Progenitor cell of endocrine pancreas (in vitro differentiated cells): ENCODE measurements around the gene KIF20B. TPM values are rescaled to one million over a fixed set of nuclear protein-coding genes. Genes with fewer than 3 reads are reported as not detected.

Experiments
- DNase-seq: peaks from one replicate; pipeline ENCODE4 v3.0.0; 2021; ENCODE audit warnings: low spot score; ENCODE audit not compliant: unreplicated experiment
- H3K27ac Mint-ChIP-seq: 2 replicates; pipeline ENCODE4 v1.8.0; 2021; ENCODE audit warnings: mild to moderate bottlenecking, moderate library complexity, mixed read lengths
- H3K27me3 Mint-ChIP-seq: 2 replicates; pipeline ENCODE4 v1.8.0; 2021; ENCODE audit warnings: mixed read lengths
- H3K36me3 Mint-ChIP-seq: 2 replicates; pipeline ENCODE4 v1.8.0; 2022; ENCODE audit warnings: mixed read lengths; ENCODE audit not compliant: insufficient read depth
- H3K4me1 Mint-ChIP-seq: 2 replicates; pipeline ENCODE4 v1.8.0; 2021; ENCODE audit warnings: low read depth, mixed read lengths
- H3K4me3 Mint-ChIP-seq: 2 replicates; pipeline ENCODE4 v1.8.0; 2021; ENCODE audit warnings: low read depth, mild to moderate bottlenecking, moderate library complexity, mixed read lengths
- H3K9me3 Mint-ChIP-seq: 2 replicates; pipeline ENCODE4 v1.8.0; 2021; ENCODE audit warnings: low read depth, mixed read lengths
- total RNA-seq: library from RNA; stranded (reverse); gene quantifications from 2 replicates; pipeline ENCODE4 v1.2.1, GENCODE V29; 2021
- TF ChIP-seq, protein P1 (sequence below): fragments of 200-600 bp; sonication (generic); IDR thresholded peaks from one replicate; pipeline ENCODE4 v1.5.0; 2021; ENCODE audit warnings: antibody characterized with exemption, mild to moderate bottlenecking; ENCODE audit not compliant: unreplicated experiment

The KIF20B gene
- total RNA-seq, 1 donor from 2014 or later, result 27.0 TPM

DNA sequence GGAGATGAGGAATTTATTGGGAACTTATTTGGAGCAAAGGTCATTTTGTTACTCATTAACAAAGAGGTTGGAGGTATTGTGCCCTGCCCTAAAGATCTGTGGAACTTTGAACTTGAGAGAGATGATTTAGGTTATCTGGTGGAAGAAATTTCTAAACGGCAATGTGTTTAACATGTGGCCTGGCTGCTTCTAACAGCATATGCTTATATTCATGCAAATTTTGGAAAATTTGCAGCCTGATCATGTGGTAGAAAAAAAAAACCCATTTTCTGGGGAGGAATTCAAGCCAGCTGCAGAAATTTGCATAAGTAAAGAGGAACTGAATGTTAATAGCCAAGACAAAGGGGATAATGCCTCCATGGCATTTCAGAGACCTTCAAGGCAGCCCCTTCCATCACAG, 45.7 kb upstream of the KIF20B start:
- Mint-ChIP-seq H3K36me3 (no peaks in the 10 kb centered on the region), H3K27ac (no peak overlapping the region), H3K4me3 (no peak overlapping the region), H3K9me3 (peaks cover 6% of the 10 kb centered on the region), H3K27me3 (no peaks in the 10 kb centered on the region), H3K4me1 (no peaks in the 10 kb centered on the region)
- DNase-seq, result no peak
- TF ChIP-seq, protein P1, sequence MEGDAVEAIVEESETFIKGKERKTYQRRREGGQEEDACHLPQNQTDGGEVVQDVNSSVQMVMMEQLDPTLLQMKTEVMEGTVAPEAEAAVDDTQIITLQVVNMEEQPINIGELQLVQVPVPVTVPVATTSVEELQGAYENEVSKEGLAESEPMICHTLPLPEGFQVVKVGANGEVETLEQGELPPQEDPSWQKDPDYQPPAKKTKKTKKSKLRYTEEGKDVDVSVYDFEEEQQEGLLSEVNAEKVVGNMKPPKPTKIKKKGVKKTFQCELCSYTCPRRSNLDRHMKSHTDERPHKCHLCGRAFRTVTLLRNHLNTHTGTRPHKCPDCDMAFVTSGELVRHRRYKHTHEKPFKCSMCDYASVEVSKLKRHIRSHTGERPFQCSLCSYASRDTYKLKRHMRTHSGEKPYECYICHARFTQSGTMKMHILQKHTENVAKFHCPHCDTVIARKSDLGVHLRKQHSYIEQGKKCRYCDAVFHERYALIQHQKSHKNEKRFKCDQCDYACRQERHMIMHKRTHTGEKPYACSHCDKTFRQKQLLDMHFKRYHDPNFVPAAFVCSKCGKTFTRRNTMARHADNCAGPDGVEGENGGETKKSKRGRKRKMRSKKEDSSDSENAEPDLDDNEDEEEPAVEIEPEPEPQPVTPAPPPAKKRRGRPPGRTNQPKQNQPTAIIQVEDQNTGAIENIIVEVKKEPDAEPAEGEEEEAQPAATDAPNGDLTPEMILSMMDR, result no peak

DNA sequence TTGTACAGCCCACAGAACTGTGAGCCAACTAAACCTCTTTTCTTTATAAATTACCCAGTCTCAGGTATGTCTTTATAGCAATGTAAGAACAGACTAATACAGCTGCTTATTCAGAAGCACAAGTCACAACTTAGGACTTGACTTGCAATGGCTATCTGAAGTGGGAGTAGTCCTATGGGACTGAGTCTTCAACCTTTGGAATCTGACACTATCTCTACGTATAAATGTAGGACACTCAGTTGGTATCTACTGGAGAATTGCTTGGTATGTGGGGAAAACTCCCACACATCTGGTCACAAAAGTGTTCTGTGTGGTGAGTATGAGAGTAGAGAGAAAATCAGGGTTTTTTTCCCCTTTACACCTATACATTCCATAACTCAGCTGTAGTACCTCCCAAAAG, 44.1 kb upstream of the KIF20B start:
- no peaks in the 10 kb centered on the region for H3K27me3 Mint-ChIP-seq
- H3K4me3 Mint-ChIP-seq, result no peak overlapping the region
- H3K9me3 Mint-ChIP-seq, result peaks cover 6% of the 10 kb centered on the region
- no peak overlapping the region for H3K27ac Mint-ChIP-seq
- no peaks in the 10 kb centered on the region for H3K36me3 Mint-ChIP-seq
- TF ChIP-seq, protein P1, result no peak
- no peaks in the 10 kb centered on the region for H3K4me1 Mint-ChIP-seq
- DNase-seq, result no peak

DNA sequence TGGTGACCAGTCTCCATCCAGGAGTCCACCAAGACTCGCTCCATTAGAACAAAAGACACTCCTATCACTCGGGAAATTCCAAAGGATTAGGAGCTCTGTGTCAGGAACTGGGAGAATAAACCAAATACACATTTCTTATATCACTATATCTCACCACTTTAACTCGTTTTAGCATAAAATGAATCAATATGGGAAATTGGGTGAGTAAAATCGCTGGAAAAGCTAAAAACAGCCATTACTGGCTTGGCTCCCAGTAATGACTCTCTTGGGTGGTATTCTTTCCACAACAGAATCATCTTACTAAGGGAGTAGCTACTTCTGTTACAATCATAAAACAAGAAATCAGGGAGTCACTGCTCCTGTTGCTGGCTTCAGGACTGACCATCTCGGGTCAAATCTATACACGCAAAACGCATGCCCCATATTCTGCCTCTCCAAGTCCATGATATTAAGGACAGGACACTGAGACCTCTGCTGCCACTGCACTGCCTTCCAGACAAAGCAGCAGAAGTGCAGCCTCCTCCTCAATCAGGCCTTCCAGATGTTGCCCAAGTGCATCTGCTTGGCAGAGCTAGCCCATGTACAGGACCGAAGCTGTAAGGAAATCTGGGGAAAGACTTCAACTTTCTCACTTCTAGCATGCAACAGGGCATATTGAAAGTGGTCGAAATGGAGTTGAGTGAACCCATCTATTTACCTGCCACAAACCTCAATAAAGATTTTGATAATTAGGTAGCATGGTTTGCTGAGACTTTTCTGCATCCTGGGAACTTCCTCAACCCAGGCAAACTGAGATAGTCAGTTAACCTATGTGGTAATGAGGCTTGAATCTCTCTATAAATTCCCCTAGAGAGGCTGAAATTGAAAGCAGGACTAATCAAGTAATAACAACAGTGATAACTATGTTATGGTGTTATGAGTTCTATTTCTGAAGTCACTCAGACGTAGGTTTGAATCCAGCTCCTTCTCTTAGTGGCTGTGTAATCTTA, 42.0 kb upstream of the KIF20B start:
- Mint-ChIP-seq H3K4me3 (no peak overlapping the region), H3K36me3 (no peaks in the 10 kb centered on the region), H3K27ac (no peak overlapping the region), H3K9me3 (peaks cover 5% of the 10 kb centered on the region), H3K27me3 (no peaks in the 10 kb centered on the region), H3K4me1 (no peaks in the 10 kb centered on the region)
- TF ChIP-seq, protein P1, result no peak
- DNase-seq, result no peak

DNA sequence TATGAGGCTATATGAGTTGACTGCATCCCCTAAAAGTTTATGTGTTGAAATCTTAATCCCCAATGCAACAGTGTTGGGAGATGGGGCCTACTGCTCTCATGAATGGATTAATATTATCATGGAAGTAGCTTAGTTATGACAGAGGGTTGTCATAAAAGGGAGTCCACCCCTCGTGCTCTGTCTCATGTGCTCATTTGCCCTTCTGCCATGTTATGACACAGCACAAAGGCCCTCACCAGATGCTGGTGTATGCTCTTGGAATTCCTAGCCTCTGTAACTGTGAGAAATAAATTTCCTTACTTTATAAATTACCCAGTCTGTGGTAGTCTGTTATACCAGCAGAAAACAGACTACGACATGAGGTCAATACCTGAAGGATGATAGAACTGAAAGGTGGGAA, 38.8 kb upstream of the KIF20B start:
- no peaks in the 10 kb centered on the region for H3K36me3 Mint-ChIP-seq
- H3K9me3 Mint-ChIP-seq, result no peaks in the 10 kb centered on the region
- no peak overlapping the region for H3K27ac Mint-ChIP-seq
- no peaks in the 10 kb centered on the region for H3K4me1 Mint-ChIP-seq
- no peak for DNase-seq
- no peaks in the 10 kb centered on the region for H3K27me3 Mint-ChIP-seq
- TF ChIP-seq, protein P1, result no peak
- H3K4me3 Mint-ChIP-seq, result no peak overlapping the region

DNA sequence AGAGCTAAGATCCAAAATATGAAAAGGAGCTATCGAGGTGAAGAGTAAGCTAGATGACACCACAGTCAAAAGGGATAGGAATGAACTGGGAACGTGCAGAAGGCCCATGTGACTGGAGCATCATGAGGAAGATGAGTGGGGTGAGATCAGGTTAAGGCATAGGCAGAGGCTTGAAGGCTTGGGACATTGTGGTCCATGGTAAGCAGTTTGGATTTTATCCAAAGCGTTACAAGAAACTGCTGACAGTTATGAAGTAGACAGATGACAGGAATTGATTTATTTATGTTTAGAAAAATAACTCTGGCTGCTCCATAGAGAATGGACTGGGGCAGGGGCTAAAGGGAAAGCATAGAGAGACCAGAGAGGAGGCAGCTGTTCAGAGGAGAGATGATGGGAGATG, 38.2 kb upstream of the KIF20B start:
- Mint-ChIP-seq H3K36me3 (no peaks in the 10 kb centered on the region), H3K4me1 (no peaks in the 10 kb centered on the region), H3K27me3 (no peaks in the 10 kb centered on the region), H3K9me3 (no peaks in the 10 kb centered on the region), H3K27ac (no peak overlapping the region), H3K4me3 (no peak overlapping the region)
- DNase-seq, result no peak
- TF ChIP-seq, protein P1, result no peak
